Measurements from ENCODE around the gene CPM. TPM values are rescaled to one million over a fixed set of nuclear protein-coding genes. Genes with fewer than 3 reads are reported as not detected.

Gene CPM
- total and polyA plus RNA-seq, 5 donors from 2014 or later, result 2.5 to 7.9 (median 5.6) TPM

DNA sequence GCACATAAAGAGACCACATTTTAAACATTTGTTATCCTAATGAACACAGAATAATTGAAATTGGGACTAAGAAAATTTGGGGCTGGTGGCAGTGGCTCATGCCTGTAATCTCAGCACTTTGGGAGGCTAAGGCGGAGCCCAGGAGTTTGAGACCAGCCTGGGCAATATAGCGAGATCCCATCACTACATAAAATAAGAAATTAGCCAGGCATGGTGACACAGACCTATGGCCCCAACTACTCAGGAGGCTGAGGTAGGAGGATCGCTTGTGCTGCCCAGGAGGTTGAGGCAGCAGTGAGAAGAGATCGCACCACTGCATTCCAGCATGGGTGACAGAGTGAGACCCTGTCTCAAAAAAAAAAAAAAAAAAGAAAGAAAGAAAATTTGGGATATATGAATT is 59.7 kb downstream of the CPM start:
- Mint-ChIP-seq H3K4me1 (peaks cover 0 to 6% (median under 1%) of the 10 kb centered on the region in 4 donors), H3K27ac (no peak overlapping the region), H3K4me3 (no peak overlapping the region), H3K27me3 (no peaks in the 10 kb centered on the region), H3K9me3 (peaks cover 0 to under 1% (median 0%) of the 10 kb centered on the region in 7 donors), H3K36me3 (peaks cover 16% of the 10 kb centered on the region)
- Histone ChIP-seq H3K27me3 (ENCODE audit: control insufficient read depth, insufficient read depth, low read length) (no peaks in the 10 kb centered on the region), H3K27ac (ENCODE audit: insufficient read depth, low read length, poor library complexity, severe bottlenecking) (no peak overlapping the region), H3K9me3 (ENCODE audit: control insufficient read depth in 2 of 2, low read length in 2 of 2) (no peaks in the 10 kb centered on the region), H3K4me3 (ENCODE audit: low read depth, low read length) (no peak overlapping the region), H3K4me1 (ENCODE audit: control insufficient read depth, insufficient read depth, low read length, poor library complexity, severe bottlenecking) (no peaks in the 10 kb centered on the region), H3K36me3 (ENCODE audit: control insufficient read depth, insufficient read depth, low read length) (no peaks in the 10 kb centered on the region)
- ATAC-seq (ENCODE audit: low read depth in 2 of 2), result no peak
- no peak for DNase-seq

DNA sequence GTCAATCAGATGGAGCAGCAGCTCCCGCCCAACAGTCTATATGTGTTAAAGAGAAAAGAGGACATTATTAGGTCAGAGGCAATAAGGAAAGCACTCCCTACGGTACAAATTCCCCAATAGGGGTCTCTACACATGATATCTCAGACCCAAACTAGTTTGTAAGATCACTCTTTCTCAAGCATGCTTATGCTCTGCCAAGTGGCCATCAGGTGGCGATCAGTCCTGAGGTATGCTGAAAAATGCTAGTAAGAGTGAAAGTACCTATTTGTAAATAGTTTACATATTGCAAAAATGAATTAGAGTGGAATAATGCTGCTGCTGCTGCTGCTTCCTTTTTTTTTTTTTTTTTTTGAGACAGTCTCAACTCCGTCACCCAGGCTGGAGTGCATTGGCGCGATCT is 61.0 kb downstream of the CPM start:
- Mint-ChIP-seq H3K4me1 (peaks cover 0 to 2% (median 0%) of the 10 kb centered on the region in 4 donors), H3K9me3 (no peaks in the 10 kb centered on the region), H3K27ac (peak overlapping the region in 1 of 3 donors; percentile 39), H3K36me3 (peaks cover 16% of the 10 kb centered on the region), H3K4me3 (no peak overlapping the region), H3K27me3 (no peaks in the 10 kb centered on the region)
- Histone ChIP-seq H3K27me3 (ENCODE audit: control insufficient read depth, insufficient read depth, low read length) (no peaks in the 10 kb centered on the region), H3K36me3 (ENCODE audit: control insufficient read depth, insufficient read depth, low read length) (no peaks in the 10 kb centered on the region), H3K4me1 (ENCODE audit: control insufficient read depth, insufficient read depth, low read length, poor library complexity, severe bottlenecking) (no peaks in the 10 kb centered on the region), H3K27ac (ENCODE audit: insufficient read depth, low read length, poor library complexity, severe bottlenecking) (no peak overlapping the region), H3K4me3 (ENCODE audit: low read depth, low read length) (no peak overlapping the region), H3K9me3 (ENCODE audit: control insufficient read depth in 2 of 2, low read length in 2 of 2) (no peaks in the 10 kb centered on the region)
- ATAC-seq (ENCODE audit: low read depth in 2 of 2), result no peak
- peak in 1 of 3 donors; percentile 39 for DNase-seq

DNA sequence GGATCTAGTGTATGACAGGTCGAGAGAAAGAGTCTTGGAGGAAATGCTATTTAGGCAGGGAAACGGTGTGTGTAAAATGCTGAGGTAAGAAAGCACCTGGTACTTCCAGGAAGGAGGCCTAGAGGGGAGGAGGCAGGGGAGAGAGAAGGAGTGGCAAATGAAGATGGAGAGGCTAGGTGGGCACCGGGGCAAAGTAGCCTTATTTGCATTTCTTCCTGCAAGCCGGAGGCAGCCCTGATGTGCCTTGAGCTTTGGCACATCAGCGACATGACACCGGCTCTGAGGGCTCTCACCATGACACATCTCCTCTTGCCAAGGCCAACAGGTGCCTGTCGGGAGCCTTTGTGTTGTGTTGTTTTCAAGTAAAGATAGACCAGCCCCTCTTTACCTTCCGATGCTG is 61.6 kb downstream of the CPM start:
- Histone ChIP-seq H3K4me1 (ENCODE audit: control insufficient read depth, insufficient read depth, low read length, poor library complexity, severe bottlenecking) (no peaks in the 10 kb centered on the region), H3K36me3 (ENCODE audit: control insufficient read depth, insufficient read depth, low read length) (no peaks in the 10 kb centered on the region), H3K9me3 (ENCODE audit: control insufficient read depth in 2 of 2, low read length in 2 of 2) (no peaks in the 10 kb centered on the region), H3K4me3 (ENCODE audit: low read depth, low read length) (no peak overlapping the region), H3K27me3 (ENCODE audit: control insufficient read depth, insufficient read depth, low read length) (no peaks in the 10 kb centered on the region), H3K27ac (ENCODE audit: insufficient read depth, low read length, poor library complexity, severe bottlenecking) (no peak overlapping the region)
- no peak for DNase-seq
- Mint-ChIP-seq H3K4me1 (peaks cover 0 to 2% (median 0%) of the 10 kb centered on the region in 4 donors), H3K27me3 (no peaks in the 10 kb centered on the region), H3K27ac (peak overlapping the region in 1 of 3 donors; percentile 39), H3K9me3 (no peaks in the 10 kb centered on the region), H3K36me3 (peaks cover 16% of the 10 kb centered on the region), H3K4me3 (no peak overlapping the region)
- no peak for ATAC-seq (ENCODE audit: low read depth in 2 of 2)

DNA sequence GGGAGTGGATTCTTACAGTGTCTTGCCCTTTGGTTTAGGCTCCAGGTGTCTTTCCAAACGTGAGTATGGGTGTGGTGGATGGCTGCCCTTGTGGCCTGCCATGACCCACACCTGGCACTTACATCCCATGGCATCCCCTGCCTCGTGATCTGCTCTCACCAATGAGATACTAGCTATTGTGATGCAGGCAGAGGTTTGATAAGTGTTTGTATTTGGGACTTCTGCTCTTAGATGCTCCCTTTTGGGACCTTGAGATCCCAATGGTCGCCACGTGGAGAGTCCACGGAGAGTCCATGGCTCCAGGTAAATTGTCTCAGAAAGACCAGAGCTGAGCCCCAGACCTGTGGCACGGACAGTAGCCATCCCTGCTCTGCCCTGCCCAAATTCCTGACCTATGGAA is 62.5 kb downstream of the CPM start:
- Mint-ChIP-seq H3K4me3 (no peak overlapping the region), H3K36me3 (peaks cover 16% of the 10 kb centered on the region), H3K27ac (no peak overlapping the region), H3K27me3 (no peaks in the 10 kb centered on the region), H3K9me3 (no peaks in the 10 kb centered on the region), H3K4me1 (peaks cover 0 to 2% (median 0%) of the 10 kb centered on the region in 4 donors)
- Histone ChIP-seq H3K27me3 (ENCODE audit: control insufficient read depth, insufficient read depth, low read length) (no peaks in the 10 kb centered on the region), H3K4me1 (ENCODE audit: control insufficient read depth, insufficient read depth, low read length, poor library complexity, severe bottlenecking) (no peaks in the 10 kb centered on the region), H3K27ac (ENCODE audit: insufficient read depth, low read length, poor library complexity, severe bottlenecking) (no peak overlapping the region), H3K36me3 (ENCODE audit: control insufficient read depth, insufficient read depth, low read length) (no peaks in the 10 kb centered on the region), H3K9me3 (ENCODE audit: control insufficient read depth in 2 of 2, low read length in 2 of 2) (no peaks in the 10 kb centered on the region), H3K4me3 (ENCODE audit: low read depth, low read length) (no peak overlapping the region)
- ATAC-seq (ENCODE audit: low read depth in 2 of 2) (no peak), DNase-seq (no peak)

DNA sequence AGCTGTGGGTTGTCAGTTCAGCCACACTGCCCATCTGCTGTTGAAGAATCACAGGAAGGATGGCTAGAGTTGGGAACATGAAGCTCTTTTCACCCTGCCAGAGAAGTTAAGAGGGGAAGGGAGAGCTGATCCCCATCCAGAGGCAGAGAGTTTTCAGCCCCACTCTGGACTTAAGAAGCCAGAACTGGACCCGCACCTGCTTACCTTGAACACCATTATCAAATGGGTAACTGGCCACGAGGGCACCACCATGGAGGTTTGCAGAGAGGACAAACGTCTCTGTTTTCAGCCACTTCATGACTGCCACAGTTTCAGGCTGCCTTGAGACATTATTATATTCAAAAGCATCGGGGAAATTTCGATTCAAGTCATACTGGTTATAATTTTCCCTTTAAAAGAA is 63.0 kb downstream of the CPM start:
- Histone ChIP-seq H3K27me3 (ENCODE audit: control insufficient read depth, insufficient read depth, low read length) (no peaks in the 10 kb centered on the region), H3K4me1 (ENCODE audit: control insufficient read depth, insufficient read depth, low read length, poor library complexity, severe bottlenecking) (no peaks in the 10 kb centered on the region), H3K36me3 (ENCODE audit: control insufficient read depth, insufficient read depth, low read length) (no peaks in the 10 kb centered on the region), H3K9me3 (ENCODE audit: control insufficient read depth in 2 of 2, low read length in 2 of 2) (no peaks in the 10 kb centered on the region), H3K4me3 (ENCODE audit: low read depth, low read length) (no peak overlapping the region), H3K27ac (ENCODE audit: insufficient read depth, low read length, poor library complexity, severe bottlenecking) (no peak overlapping the region)
- Mint-ChIP-seq H3K4me3 (no peak overlapping the region), H3K27ac (no peak overlapping the region), H3K27me3 (no peaks in the 10 kb centered on the region), H3K4me1 (peaks cover 0 to 2% (median 0%) of the 10 kb centered on the region in 4 donors), H3K9me3 (no peaks in the 10 kb centered on the region), H3K36me3 (peaks cover 16% of the 10 kb centered on the region)
- DNase-seq, result no peak
- ATAC-seq (ENCODE audit: low read depth in 2 of 2), result no peak

DNA sequence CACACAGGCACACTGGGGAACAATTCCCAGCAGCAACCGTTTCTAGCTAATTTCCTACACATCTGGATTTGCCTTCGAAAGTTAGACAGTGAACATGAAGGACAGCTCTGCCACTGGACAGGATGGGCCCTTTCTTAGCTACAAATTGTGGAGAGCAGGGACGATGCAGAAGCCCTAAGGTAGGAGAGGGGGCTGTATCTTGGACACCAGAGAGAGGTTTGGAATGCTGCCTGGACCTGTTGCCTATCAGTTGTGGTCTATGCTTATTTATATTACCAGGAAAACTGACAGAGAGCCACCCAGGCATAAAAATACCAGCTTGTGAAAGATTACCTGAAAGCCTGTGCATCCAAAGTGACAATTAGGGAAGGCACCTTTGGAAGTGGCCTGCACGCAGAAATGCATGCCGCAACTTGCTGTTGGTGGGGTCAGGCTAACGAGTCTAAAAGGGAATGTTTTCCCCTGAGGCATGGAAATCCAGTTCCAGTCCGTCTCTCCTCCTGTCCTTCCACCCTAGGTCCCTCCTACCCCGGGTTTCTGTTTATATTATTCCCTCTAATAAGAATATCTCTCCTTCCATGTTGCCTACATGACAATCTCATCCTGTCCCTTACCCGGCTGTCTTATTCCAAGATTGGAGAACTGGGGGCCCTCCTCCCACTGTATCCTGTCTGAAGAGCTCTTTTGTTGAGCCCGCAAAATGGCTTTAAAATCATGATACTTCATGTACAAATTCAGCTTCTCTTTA is 64.8 kb downstream of the CPM start:
- no peaks in the 10 kb centered on the region for H3K9me3 ChIP-seq (ENCODE audit: control insufficient read depth in 2 of 2, low read length in 2 of 2)
- ATAC-seq (ENCODE audit: low read depth in 2 of 2) (no peak), DNase-seq (no peak)
- Mint-ChIP-seq H3K27me3 (no peaks in the 10 kb centered on the region), H3K4me1 (peaks cover 0 to 8% (median 3%) of the 10 kb centered on the region in 4 donors), H3K9me3 (no peaks in the 10 kb centered on the region), H3K4me3 (no peak overlapping the region), H3K27ac (no peak overlapping the region), H3K36me3 (peaks cover 16% of the 10 kb centered on the region)
- H3K36me3 ChIP-seq (ENCODE audit: control insufficient read depth, insufficient read depth, low read length), result no peaks in the 10 kb centered on the region
- no peaks in the 10 kb centered on the region for H3K4me1 ChIP-seq (ENCODE audit: control insufficient read depth, insufficient read depth, low read length, poor library complexity, severe bottlenecking)
- H3K27ac ChIP-seq (ENCODE audit: insufficient read depth, low read length, poor library complexity, severe bottlenecking), result no peak overlapping the region
- no peaks in the 10 kb centered on the region for H3K27me3 ChIP-seq (ENCODE audit: control insufficient read depth, insufficient read depth, low read length)
- no peak overlapping the region for H3K4me3 ChIP-seq (ENCODE audit: low read depth, low read length)

DNA sequence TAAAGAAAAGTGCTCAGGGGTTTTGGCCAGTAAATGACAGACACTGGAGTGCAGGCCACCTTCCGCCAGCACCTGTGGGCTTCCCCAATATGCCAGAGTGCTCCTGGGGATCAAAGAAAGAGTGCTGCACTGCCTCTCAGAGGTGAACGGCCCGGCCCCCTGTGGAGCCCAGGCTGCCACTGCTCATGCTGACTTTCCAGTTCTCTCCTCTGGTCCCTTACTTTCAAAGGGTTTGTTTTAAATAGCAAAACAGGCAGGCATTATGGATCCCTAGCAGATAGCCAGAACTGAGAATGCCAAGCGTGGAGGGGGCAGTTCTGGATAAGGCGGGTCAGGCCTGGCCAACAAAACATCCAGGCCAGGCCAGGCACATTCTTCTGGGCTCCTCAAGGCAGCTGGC is 65.4 kb downstream of the CPM start:
- Histone ChIP-seq H3K4me3 (ENCODE audit: low read depth, low read length) (no peak overlapping the region), H3K27me3 (ENCODE audit: control insufficient read depth, insufficient read depth, low read length) (no peaks in the 10 kb centered on the region), H3K4me1 (ENCODE audit: control insufficient read depth, insufficient read depth, low read length, poor library complexity, severe bottlenecking) (no peaks in the 10 kb centered on the region), H3K36me3 (ENCODE audit: control insufficient read depth, insufficient read depth, low read length) (no peaks in the 10 kb centered on the region), H3K9me3 (ENCODE audit: control insufficient read depth in 2 of 2, low read length in 2 of 2) (no peaks in the 10 kb centered on the region), H3K27ac (ENCODE audit: insufficient read depth, low read length, poor library complexity, severe bottlenecking) (no peak overlapping the region)
- Mint-ChIP-seq H3K27me3 (no peaks in the 10 kb centered on the region), H3K4me1 (peaks cover 0 to 8% (median 3%) of the 10 kb centered on the region in 4 donors), H3K36me3 (peaks cover 16% of the 10 kb centered on the region), H3K27ac (no peak overlapping the region), H3K4me3 (no peak overlapping the region), H3K9me3 (no peaks in the 10 kb centered on the region)
- DNase-seq (no peak), ATAC-seq (ENCODE audit: low read depth in 2 of 2) (no peak)

DNA sequence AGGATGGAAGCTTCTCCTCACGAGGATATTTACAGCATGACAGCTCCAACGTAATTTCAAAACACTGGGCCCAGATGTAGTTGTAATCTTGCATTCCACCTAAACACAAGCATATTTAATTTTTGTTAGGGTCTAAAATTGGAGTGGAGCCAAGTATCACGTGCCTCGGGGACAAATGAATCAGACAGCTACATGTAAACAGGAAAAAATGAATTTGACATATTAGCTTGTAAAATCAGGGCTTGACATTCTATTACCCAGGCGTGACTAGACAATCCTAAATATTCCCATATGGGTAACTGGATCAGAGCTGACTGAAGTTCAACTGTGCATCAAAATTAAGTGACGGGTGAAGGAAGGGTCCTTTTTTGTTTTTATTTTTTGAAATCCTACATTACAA is 66.0 kb downstream of the CPM start:
- no peaks in the 10 kb centered on the region for H3K27me3 Mint-ChIP-seq
- DNase-seq, result no peak
- no peak overlapping the region for H3K27ac ChIP-seq (ENCODE audit: insufficient read depth, low read length, poor library complexity, severe bottlenecking)
- H3K9me3 Mint-ChIP-seq, result no peaks in the 10 kb centered on the region
- peaks cover 0 to 8% (median 3%) of the 10 kb centered on the region in 4 donors for H3K4me1 Mint-ChIP-seq
- H3K27me3 ChIP-seq (ENCODE audit: control insufficient read depth, insufficient read depth, low read length), result no peaks in the 10 kb centered on the region
- peaks cover 12% of the 10 kb centered on the region for H3K36me3 Mint-ChIP-seq
- H3K27ac Mint-ChIP-seq, result no peak overlapping the region
- ATAC-seq (ENCODE audit: low read depth in 2 of 2), result no peak
- H3K4me3 ChIP-seq (ENCODE audit: low read depth, low read length), result no peak overlapping the region
- no peaks in the 10 kb centered on the region for H3K36me3 ChIP-seq (ENCODE audit: control insufficient read depth, insufficient read depth, low read length)
- H3K4me3 Mint-ChIP-seq, result no peak overlapping the region
- no peaks in the 10 kb centered on the region for H3K4me1 ChIP-seq (ENCODE audit: control insufficient read depth, insufficient read depth, low read length, poor library complexity, severe bottlenecking)
- H3K9me3 ChIP-seq (ENCODE audit: control insufficient read depth in 2 of 2, low read length in 2 of 2), result no peaks in the 10 kb centered on the region

Data from CD4-positive, CD25-positive, alpha-beta regulatory T cell (primary cell).